HL-60/S4 (cell line): ENCODE data around the gene APLP2.

Experiments
- in situ Hi-C: fragments of 300-500 bp; cut with MboI; formaldehyde crosslinking; loops from 2 replicates; pipeline ENCODE4 v1.14.3; 2022; ENCODE audit warnings: low sequenced_read_pairs

The APLP2 gene

DNA sequence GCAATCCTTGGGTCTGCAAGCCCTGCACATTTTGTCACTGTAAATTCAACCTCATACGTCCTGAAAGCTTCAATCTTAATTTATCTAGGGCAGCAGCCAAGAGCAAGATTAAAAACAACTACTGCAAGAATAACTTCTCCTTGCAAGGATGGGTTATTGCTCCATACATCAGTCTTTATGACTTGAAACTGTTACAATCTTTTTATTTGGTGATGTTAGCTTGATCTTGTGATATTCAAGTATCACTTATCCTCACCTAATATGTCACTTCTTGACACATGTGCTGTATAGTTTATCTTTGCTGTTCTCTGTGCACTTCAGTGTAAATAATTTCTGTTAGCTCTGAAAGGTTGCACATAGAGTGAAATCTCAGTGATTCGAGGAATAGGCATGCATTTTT is 14.7 kb upstream of the APLP2 start:
- in situ Hi-C loops = no loop called here

DNA sequence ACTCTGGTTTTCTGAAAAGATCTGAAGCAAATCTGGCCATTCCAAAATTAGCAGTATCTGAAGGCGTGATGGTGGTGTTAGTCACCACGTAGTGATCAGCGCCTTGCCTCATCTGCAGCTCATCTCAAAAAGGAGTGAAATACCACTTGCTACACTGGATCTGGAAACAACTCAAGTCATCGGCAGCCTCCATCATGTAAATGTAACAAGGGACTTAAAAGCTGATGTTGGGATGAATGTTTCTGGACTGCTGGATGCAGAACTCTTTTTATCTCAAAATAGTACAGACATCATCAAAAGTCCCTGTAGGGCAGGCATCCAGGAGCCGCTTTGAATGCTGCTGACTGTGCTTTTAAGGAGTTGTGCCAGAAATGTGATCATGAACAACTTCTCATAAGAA is 14.1 kb upstream of the APLP2 start:
- in situ Hi-C loops = no loop called here

DNA sequence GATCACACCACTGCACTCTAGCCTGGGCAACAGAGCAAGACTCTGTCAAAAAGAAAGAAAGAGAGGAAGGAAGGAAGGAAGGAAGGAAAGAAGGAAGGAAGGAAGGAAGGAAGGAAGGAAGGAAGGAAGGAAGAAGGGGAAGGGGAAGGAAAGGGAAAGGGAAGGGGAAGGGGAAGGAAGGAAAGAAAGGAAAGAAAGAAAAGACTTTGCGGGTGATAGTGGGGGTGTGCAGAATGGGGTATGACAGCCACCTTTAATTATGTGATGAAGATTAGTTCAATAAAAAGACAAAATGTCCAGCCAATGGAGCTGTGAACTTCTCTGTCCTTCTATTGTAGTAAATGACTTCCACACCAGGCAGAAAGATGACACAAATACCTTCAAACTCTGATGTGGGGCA is 8.7 kb upstream of the APLP2 start:
- in situ Hi-C loops = no loop called here

DNA sequence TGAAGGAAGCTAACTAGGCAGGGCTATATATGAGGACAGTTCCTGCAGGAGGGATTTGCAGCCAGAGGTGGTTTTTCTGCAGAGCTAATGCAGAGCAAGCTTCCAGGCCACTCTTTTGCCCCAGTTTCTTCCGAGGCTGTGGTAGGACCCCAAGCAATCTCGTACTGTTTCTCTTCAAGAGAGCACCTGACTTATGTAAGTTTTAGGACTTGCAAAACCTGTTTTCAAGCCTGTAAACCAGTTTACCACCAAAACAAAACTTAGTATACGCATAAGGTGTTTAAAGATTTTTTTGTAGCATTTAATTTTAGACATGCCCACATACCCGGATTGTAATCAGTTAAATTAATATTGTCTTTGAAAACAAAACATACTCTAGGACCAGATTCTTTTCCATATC is 7.7 kb upstream of the APLP2 start:
- in situ Hi-C loops = no loop called here

DNA sequence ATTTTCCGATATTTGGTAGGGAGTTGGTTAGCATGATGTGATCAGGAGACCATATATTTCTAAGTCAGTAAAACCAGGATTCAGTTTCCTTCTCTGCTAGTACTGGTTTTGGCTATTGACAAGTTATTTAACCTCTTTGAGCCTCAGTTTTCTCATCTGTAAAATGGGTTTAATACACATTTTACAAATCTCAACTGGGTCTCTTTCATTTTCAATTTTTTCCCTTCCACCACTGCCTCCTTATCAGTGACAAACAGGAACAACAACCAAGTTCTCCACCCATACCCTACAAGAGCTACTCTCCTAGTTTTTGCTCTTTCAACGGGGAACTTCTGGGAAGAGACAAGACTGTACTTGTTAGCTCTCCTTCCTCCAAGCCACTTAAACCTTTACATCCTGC is 6.2 kb upstream of the APLP2 start:
- in situ Hi-C loops = no loop called here

DNA sequence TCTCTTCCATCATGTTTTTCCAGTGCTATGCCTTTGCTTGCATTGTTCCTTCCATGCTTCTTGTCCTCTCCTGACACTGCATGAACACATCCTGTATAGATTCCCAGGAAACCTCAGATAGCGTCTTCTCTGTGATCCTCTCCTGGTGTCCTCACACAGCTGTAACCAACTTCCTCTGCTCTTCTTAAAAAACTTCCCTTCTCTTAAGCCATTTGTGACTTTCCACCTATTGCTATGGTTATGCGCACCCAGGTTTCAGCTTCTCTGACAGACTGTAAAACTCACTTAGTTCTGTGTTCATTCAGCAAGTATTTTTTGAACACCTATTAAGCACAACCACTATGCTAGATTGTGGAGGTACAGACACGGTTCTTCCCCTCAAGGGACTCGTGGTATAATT is 5.1 kb upstream of the APLP2 start:
- in situ Hi-C loops = no loop called here

DNA sequence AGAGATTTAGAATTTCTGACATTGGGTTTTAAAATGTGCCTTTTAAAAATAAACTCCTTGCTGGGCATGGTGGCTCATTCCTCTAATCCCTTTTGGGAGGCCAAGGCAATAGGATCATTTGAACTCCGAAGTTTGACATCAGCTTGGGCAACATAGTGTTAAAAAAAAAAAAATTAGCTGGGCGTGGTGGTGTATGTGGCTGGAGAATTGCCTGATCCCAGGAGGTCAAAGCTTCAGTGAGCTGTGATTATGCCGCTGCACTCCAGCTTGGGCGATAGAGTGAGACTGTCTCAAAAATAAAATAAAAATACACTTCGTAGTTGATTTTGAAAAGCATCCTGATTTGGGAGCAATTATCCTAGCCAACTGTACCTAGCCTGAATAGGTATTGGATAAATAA is 3.4 kb upstream of the APLP2 start:
- in situ Hi-C loops = no loop called here

DNA sequence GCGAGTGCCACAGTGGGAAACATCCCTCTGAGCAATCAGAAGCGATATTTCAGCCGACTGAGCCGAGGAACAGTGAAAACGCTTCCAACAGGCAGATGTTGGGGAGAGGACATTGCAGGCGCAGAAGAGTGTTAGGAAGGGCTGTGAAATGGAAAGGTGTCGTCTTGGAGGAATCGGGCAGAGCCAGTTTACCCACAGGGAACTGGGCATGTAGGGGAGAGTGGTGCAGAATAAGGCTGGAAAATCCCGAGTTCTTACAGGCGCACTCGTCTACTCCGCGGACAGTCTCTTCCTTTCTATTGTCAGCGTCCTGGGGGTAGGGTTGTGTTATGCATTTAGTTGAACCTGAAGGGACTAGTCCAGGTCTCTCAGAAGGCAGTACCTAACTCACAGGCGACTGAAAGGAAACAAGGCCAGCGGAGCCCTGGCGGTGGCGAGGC is 1.1 kb upstream of the APLP2 start:
- in situ Hi-C loops = no loop called here

DNA sequence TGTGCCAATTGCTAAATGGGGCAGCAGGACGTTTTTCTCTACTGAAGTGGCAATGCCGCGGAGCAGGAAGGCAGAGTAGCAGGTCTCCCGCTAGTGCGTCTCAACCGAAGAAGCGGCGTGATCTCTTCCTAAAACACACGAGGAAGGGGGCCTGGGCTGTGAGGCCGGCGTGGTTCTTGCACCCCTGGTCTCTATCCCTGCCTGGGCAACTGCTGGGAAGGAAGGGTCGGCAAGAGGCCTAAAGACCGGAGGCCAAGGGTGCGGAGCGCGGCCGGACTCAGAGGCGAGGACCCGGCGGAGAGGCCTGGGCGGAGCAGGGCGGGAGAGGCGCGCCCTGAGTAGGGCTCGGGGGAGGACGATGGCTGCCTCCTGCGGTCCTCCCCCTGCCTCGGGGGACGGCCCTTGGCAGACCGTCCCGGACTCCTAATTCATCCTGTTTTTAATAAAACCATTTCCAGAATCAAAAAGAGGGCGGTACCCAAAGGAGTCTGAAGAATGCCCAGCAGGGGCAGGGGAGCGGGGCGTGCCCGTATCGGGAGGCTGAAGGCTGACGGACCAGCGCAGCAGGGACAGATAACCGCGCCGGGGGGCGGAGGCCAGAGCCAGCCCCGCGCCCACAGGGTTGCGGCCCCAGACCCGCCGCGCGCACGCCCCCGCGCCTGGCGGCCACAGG is 572 bp upstream of the APLP2 start:
- in situ Hi-C loops = no loop called here

DNA sequence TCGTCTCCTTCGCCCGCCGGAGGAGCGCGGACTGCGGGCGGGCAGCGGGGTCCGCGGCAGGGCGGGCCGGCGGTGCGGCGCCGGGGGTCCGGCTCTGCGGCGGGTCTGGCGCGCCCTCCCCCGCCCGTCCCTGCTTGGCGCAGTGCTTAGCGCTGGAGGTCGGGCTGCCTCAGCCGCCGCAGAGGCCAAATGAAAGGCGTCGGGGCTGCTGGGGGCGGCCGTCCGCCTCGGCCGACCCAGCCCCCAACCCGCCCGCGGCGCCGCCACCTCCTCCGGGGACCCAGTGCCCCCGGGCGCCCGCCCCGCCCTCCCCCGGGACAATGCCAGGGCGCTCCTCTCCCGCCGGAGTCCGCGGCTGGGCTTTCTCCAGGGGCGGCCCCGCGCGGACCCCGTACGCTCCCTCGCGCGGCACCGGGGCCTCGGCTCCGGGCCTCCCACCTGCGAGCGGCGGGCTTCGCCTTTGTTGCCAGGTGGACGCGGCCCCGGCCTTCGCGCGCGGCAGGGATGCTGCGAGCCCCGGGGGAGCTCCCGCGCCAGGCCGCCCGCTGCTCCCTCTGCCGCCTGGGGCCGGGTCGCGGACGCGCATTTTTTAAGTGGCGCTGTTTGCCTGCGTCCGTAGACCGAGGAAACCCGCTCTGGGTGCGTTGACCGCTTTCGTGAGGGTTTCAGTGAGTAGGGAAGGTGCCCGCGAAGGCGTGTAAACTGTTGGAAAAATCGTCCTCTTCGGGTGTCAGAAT is 583 bp downstream of the APLP2 start:
- in situ Hi-C loops = no loop called here

DNA sequence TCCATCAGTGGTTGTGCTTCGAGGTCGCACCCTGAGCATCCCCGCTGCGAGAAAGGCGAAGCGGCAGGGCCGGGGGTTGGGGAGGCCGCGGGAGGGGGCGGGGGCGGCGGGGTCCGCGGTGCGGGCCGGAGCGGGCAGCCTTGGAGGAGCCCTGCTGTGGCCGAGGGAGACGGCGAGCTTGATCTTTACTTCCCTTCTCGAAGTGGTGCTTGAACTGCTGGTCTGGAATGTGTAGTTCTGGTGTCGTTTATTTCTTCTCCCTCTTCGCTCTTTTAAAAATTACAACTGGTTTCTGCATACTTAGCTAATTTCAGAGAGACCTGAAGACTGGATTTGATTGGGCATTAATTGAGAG is 1.1 kb downstream of the APLP2 start:
- in situ Hi-C loops = no loop called here

DNA sequence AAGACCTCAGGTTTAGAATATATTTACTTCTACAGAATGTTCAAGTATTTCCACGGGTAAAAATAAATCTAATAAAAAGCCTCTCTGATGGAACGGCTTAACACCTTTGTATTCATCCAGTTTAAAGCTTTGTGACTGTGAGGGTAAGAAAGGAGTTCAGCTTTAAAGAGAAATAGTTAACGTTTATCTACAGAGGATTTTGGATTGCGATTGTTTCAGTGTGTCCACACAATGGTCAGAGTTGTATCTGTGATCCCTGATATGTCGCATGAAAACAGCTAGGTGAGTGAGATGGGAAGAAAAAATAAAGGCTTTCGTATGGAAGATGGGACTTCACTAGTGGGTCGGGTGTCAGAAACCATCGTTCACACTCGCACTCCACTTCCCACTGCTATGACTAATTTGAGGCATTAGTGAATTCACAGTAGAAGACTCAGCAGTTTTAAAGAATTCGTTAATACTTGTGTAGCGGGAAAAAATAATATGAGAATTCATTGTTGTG is 1.6 kb downstream of the APLP2 start:
- in situ Hi-C loops = no loop called here

DNA sequence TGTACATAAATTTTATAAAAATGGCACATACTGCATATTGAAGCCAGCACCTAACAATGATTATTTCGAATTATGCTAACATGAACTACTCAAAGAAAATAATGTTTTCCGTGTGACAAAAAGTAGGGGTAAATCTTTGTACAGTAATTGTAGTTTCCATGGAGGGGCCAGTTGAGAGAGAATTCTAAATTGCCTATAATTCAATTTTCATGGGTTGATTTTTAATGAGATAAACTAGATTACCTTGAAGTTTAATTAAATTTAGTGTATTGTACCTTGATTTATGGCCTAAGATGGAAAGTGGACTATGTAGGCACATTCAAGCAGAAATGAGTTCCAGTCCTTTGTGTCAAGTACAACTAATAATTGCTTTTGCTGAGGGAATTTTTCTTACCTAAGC is 5.0 kb downstream of the APLP2 start:
- in situ Hi-C loops = no loop called here

DNA sequence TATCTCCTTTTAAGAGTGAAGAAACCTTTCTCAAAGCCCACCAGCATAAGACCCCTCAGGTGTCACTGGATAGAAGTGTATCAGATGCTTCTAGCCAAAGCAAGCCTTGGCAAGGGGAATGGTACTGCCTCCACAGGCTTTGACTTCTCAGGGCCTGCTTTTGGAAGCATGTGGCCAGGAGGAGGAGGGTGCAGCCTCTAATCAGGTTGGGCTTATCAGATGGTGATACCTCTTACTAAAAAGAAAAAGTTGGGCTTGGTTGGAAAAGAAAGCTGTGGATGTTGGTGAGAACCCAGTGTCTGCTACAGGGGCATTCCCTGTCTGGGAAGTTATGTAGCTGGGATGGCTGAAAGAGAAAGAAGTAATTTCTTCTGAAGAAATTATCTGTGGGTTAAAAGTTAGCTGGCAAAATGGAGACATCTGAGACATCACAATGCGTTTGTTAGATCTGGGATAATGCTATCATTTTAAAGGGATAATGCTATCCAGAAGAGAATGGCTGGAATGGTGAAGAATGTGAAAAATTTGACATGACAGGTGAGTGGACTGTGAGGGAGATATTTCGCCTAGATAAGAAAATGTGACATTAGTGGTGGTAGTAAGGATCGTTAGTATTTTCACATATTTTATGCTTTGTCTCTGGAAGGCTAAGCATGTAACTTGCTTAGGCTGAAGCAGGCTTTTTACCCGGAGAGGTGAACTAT is 7.2 kb downstream of the APLP2 start:
- in situ Hi-C loops = no loop called here

DNA sequence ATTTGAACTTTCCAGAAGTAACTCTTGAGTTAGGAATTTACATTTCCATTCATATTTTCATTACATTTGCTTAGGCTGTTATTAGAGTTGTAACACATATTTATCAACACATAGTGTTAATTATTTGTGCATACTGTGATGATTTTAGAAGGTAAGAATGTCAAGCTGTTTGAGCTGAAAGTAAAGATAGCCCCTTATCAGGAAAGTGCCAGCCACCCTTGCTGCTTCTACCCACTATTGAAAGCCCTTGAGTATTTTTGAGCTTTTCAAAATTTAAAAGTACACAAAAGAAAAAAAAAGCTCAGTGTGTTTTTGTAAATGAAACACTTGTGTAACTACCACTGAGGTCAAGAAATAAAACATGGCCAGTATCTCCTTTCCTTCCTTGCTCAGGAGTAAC is 8.0 kb downstream of the APLP2 start:
- in situ Hi-C loops = no loop called here

DNA sequence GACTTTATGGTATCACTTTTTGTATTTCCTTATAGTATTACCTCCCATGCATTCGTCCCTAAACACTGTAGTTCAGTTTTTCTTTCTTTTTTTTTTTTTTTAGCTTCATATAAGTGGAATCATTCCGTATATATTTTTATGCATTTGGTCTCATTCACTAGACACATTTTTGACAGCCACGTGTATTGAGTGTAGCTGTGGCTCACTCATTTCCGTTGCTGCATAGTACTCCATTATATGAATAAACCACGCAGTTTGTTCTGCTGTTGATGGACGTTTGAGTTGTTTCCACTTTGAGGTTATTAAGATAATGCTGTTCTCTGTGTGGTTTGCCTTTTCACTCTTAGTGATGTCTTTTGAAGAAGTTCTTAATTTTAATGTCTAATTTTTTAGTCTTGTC is 8.4 kb downstream of the APLP2 start:
- in situ Hi-C loops = no loop called here

DNA sequence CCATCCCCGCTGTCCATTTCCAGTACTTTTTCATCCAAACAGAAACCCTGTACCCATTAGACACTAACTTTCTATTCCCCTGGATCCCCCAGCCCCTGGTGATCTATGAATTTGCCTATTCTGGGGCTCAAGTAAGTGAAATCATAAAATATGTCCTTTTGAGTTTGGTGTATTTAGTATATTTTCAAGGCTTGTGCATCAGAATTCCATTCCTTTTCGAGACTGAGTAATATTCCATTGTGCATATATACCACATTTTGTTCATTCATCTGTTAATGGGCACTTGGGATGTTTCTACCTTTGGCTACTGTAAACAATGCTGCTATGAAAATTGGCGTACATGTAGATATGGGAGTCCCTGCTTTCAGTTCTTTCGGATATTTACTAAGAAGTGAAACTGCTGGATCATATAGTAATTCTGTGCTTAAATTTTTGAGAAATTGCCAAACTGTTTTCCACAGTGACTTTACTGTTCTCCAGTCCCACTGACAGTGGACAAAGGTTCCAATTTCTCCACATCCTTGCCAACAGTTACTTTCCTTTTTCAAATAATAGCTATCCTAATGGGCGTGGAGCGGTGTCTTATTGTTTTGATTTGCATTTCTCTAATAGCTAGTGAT is 16.1 kb downstream of the APLP2 start:
- in situ Hi-C loops = no loop called here

DNA sequence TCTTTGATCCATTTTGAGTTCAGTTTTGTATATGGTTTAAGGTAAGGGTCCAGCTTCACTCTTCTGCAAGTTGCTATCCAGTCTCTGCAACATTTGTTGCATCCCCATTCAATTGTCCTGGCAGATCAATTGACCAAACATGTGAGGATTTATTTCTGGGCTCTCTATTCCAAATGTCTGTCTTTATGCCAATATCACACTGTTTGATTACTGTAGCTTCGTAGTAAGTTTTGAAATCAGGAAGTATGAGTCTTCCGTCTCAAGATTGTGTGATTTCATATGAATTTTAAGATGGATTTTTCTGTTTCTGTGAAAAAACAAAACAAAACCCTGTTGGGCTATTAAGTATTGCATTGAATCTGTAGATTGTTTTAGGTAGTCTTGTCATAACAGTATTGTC is 17.0 kb downstream of the APLP2 start:
- in situ Hi-C loops = no loop called here

DNA sequence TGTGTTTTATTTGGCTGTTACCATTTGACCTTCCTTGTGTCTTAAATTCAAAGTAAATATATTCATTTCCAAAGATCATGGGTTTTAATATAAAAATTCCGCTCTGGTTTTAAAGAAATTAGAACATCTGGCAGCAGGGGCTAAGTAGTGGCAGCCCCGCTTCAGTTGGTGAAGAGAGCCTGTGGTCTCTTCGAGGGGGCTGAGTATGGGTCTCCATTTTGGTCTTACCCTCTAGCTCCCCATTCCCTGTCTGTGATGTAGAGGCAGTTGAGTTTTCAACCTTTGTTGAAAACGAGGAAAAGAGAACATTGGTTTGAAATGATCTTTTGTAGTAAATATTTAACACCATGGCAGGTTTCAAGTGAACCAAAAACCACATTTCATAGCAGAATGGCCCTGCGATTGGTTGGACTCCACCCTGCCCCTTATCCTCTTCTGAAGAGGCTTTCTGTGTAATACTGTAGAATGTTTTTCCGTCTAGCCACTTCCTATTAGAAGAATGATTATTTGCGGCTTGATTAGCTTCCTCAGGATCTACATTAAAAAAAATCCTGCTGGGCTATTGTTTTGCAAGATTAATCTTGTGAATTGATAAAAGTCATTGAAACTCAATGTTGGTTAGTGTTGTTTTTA is 17.7 kb downstream of the APLP2 start:
- in situ Hi-C loops = no loop called here

DNA sequence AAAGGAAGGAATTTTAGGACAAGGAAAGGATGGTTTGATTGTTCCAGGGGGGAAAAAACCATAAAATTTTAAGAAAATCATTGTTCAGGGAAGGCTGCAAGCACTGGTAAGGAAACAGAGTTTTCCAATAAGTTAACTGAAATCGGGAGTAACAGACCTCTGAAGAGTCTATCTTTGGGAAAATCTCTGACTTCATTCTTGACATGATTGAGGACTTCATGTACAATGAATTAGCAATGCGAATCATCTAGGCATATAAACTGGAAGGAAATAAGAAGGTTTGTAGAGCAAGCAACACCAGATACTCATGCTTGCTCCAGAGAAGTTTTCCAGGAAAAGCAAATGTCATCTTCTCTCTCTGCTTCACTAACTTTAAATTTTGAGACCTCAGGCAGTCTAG is 18.5 kb downstream of the APLP2 start:
- in situ Hi-C loops = no loop called here
